Central memory CD8-positive, alpha-beta T cell (primary cell): Measurements from ENCODE around the gene CENPA.
"Not testable (repeated sequence)": the region's sequence is repeated elsewhere in the genome, so short reads cannot be mapped to it uniquely, and the experiment has no call there.

Experiments used
- ATAC-seq: fragments of 150-1000 bp; cut with Tn5 transposase; replicated peaks from 2 replicates; pipeline ENCODE4 v1.10.0; 2022; ENCODE audit warnings: mild to moderate bottlenecking, moderate FRiP score, moderate number of reproducible peaks; ENCODE audit not compliant: poor library complexity, severe bottlenecking; ENCODE audit errors: extremely low read depth
- DNase-seq, 2 donors: peaks; one replicate each; pipeline ENCODE4 v3.0.0; 2021; ENCODE audit warnings: low spot score in 2 of 2
- H3K27ac Mint-ChIP-seq: one replicate; pipeline ENCODE4 v1.8.0; 2022; ENCODE audit warnings: low read depth, mild to moderate bottlenecking, moderate library complexity, mixed read lengths
- H3K27me3 Mint-ChIP-seq: one replicate; pipeline ENCODE4 v1.8.0; 2022; ENCODE audit warnings: mixed read lengths
- H3K36me3 Mint-ChIP-seq: one replicate; pipeline ENCODE4 v1.8.0; 2022; ENCODE audit warnings: mild to moderate bottlenecking, moderate library complexity, mixed read lengths; ENCODE audit not compliant: insufficient read depth
- H3K4me1 Mint-ChIP-seq: one replicate; pipeline ENCODE4 v1.8.0; 2022; ENCODE audit warnings: mixed read lengths
- H3K4me3 Mint-ChIP-seq: one replicate; pipeline ENCODE4 v1.8.0; 2022; ENCODE audit warnings: mild to moderate bottlenecking, moderate library complexity, mixed read lengths
- H3K9me3 Mint-ChIP-seq: one replicate; pipeline ENCODE4 v1.8.0; 2022; ENCODE audit warnings: mixed read lengths

Gene CENPA

DNA sequence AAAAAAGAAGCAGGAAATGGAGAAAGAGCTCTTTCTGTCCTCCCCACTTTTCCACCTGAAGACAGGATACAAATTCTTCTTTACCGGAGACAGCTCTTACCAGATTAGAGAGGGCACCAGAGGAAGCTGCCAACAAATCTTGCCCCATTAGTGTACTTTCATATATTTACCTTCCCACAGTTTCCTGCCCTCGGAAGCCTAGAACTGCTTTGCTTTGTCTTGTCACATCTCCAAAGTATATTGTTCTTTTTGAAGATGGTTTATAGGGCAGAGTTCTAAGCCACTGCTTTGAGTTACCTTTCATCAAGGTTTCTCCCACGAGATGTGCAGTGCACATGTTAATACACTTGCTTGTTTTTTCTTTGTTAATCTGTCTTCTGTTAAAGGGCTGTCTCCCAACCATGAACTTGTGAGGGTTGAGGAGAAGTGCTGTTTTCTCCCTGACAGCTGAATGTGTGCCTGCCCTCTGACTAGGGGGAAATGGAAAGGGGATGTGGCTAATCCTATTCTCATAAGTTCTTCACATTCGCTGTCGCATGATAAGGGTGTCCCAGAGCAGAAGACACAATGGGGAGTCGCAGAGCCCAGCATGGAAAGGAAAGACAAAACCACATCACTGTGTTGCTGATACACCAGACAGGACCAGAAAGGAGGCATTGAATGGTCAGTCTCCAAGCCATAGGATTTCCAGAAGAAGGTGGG lies 24.2 kb downstream of the CENPA start:
- Mint-ChIP-seq H3K4me1 (peaks cover 9% of the 10 kb centered on the region), H3K36me3 (no peaks in the 10 kb centered on the region), H3K9me3 (no peaks in the 10 kb centered on the region), H3K27me3 (peaks cover 20% of the 10 kb centered on the region), H3K27ac (no peak overlapping the region), H3K4me3 (no peak overlapping the region)
- ATAC-seq: no peak
- DNase-seq: no peak

DNA sequence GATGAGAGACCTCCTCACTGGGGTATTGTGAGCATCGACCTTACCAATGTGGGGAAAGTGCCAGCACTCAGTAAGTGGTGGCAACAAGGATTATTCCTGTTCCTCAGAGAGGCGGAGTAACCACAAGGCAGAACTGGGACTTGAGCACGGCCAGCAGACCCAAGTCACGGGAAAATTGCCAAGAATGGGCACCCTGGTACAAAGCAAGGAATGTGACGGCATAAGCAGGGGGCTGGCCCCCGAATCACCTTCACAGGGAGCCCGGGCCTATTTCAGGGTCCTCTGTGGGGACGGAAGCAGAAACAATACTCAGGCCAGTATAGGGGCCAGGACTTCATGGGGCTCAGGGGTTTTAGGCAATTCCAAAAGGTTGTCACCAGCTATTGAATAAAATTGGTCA lies 25.4 kb downstream of the CENPA start:
- H3K4me1 Mint-ChIP-seq: peaks cover 14% of the 10 kb centered on the region
- peaks cover 25% of the 10 kb centered on the region for H3K27me3 Mint-ChIP-seq
- no peak overlapping the region for H3K4me3 Mint-ChIP-seq
- no peak for ATAC-seq
- no peak for DNase-seq
- H3K9me3 Mint-ChIP-seq: no peaks in the 10 kb centered on the region
- H3K27ac Mint-ChIP-seq: no peak overlapping the region
- no peaks in the 10 kb centered on the region for H3K36me3 Mint-ChIP-seq

DNA sequence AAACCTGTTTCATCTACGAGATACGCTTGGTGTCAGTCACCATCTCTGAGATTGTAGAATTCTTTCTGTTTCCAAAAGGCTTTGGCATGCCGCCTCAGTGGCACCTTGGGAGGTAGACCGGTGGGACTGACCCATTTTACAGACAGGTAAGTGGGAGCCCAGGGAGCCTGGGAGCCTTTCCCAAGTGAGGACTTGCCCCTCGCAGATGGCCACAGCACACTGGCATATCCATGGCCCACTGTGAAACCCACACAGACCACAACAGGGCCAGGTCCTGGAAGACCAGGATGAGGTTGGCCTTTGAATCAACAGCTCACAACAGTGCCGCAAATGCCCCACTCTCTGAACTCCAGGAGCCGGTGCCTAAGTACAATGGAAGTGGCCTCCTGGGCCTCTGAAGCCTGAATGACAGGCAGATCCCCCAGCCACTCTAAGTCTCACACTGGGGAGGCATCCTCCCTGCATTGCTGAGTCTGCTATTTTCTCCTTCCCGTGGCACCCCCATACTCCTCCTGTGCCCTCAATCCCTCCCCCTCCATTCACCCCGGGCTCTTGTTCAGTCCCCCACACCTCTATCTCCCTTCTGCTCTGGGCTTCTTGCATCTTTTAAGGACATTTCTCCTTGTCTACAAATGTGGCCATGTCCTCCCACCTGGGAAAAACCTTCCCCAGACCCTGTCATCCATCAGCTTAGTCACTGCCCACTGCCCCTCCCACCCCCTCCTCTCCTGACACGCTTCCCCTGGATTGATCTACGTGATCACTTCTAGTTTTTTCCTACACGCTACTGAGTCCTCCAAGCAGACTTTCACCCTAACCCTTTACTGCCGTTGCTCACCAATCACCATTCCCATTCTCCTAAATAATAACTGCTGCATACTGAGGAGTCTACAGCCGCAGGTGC lies 26.2 kb downstream of the CENPA start:
- Mint-ChIP-seq H3K27ac (no peak overlapping the region), H3K27me3 (peaks cover 33% of the 10 kb centered on the region), H3K4me1 (peaks cover 19% of the 10 kb centered on the region), H3K36me3 (no peaks in the 10 kb centered on the region), H3K9me3 (no peaks in the 10 kb centered on the region), H3K4me3 (no peak overlapping the region)
- ATAC-seq (no peak), DNase-seq (no peak)

GRCh38 chr2:26812731-26813130 lies 26.9 kb downstream of the CENPA start:
- peaks cover 19% of the 10 kb centered on the region for H3K4me1 Mint-ChIP-seq
- H3K9me3 Mint-ChIP-seq: no peaks in the 10 kb centered on the region
- DNase-seq (no peak), ATAC-seq (no peak)
- no peak overlapping the region for H3K4me3 Mint-ChIP-seq
- H3K36me3 Mint-ChIP-seq: no peaks in the 10 kb centered on the region
- H3K27ac Mint-ChIP-seq: no peak overlapping the region
- peaks cover 40% of the 10 kb centered on the region for H3K27me3 Mint-ChIP-seq

DNA sequence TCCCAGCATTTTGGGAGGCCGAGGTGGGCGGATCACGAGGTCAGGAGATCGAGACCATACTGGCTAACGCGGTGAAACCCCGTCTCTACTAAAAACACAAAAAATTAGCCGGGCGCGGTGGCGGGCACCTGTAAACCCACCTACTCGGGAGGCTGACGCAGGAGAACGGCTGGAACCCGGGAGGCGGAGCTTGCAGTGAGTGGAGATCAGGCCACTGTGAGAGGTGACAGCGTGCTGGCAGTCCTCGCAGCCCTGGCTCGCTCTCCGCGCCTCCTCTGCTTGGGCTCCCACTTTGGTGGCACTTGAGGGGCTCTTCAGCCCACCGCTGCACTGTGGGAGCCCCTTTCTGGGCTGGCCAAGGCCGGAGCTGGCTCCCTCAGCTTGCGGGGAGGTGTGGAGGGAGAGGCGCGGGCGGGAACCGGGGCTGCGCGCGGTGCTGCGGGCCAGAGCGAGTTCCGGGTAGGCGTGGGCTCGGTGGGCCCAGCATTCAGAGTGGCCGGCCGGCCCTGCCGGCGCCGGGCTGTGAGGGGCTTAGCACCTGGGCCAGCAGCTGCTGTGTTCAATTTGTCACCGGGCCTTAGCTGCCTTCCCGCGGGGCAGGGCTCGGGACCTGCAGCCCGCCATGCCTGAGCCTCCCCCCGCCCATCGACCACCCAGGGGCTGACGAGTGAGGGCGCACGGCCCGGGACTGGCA lies 28.4 kb downstream of the CENPA start:
- not testable (repeated sequence) for H3K27ac Mint-ChIP-seq, DNase-seq, H3K36me3 Mint-ChIP-seq, H3K9me3 Mint-ChIP-seq, ATAC-seq, H3K4me3 Mint-ChIP-seq
- Mint-ChIP-seq H3K27me3 (peaks cover 54% of the 10 kb centered on the region), H3K4me1 (peaks cover 19% of the 10 kb centered on the region)

DNA sequence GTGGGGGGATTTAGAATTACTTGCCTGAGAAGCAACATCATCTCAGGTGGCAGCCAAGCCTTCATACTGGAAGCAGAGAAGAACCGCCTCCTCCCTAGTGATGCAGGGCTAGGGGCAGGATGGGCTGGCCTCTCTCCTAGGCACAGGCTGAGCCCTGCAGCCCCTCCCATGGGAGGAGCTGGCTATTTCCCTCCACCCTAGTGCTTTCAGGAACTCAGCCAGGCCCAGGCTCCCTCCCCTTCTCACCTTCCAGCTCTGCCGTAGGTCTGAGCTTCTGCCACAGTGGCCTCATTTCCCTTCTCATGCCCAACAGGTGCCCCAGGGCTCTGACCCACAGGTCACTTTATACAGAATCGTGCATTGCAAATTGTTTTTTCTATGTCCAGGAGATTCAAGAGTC lies 31.0 kb downstream of the CENPA start:
- Mint-ChIP-seq H3K27ac (no peak overlapping the region), H3K27me3 (peaks cover 65% of the 10 kb centered on the region), H3K9me3 (no peaks in the 10 kb centered on the region), H3K4me3 (no peak overlapping the region), H3K36me3 (no peaks in the 10 kb centered on the region), H3K4me1 (peaks cover 12% of the 10 kb centered on the region)
- no peak for ATAC-seq
- DNase-seq: no peak

GRCh38 chr2:26818255-26818654 lies 32.4 kb downstream of the CENPA start:
- Mint-ChIP-seq H3K4me1 (peaks cover 12% of the 10 kb centered on the region), H3K9me3 (no peaks in the 10 kb centered on the region), H3K36me3 (no peaks in the 10 kb centered on the region), H3K27me3 (peaks cover 52% of the 10 kb centered on the region), H3K4me3 (no peak overlapping the region), H3K27ac (no peak overlapping the region)
- DNase-seq: no peak
- no peak for ATAC-seq

DNA sequence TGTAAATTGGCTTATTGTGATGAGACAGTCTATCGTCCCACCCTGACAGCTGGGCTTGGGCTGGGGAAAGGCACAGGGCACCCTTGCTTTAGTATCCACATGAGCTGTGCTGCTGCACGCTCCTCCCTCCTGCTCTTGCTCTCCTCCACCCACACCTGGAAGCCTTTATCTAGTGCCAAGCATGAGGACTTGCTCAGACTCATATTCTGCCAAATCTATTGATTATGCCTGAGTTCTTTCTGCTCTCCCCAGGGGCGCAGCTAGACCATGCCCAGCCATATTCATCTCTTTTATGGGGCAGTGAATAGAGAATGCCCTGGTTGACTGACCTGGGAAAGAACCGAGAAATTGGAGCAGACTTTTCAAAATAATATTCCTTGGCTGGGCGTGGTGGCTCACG lies 33.1 kb downstream of the CENPA start:
- H3K4me1 Mint-ChIP-seq: peaks cover 12% of the 10 kb centered on the region
- H3K27me3 Mint-ChIP-seq: peaks cover 45% of the 10 kb centered on the region
- ATAC-seq: no peak
- H3K9me3 Mint-ChIP-seq: no peaks in the 10 kb centered on the region
- H3K36me3 Mint-ChIP-seq: no peaks in the 10 kb centered on the region
- no peak overlapping the region for H3K27ac Mint-ChIP-seq
- DNase-seq: no peak
- no peak overlapping the region for H3K4me3 Mint-ChIP-seq

GRCh38 chr2:26820932-26821331 lies 35.1 kb downstream of the CENPA start:
- Mint-ChIP-seq H3K27ac (no peak overlapping the region), H3K4me3 (no peak overlapping the region), H3K27me3 (peaks cover 44% of the 10 kb centered on the region), H3K4me1 (peaks cover 7% of the 10 kb centered on the region), H3K36me3 (no peaks in the 10 kb centered on the region), H3K9me3 (no peaks in the 10 kb centered on the region)
- DNase-seq (no peak), ATAC-seq (no peak)

DNA sequence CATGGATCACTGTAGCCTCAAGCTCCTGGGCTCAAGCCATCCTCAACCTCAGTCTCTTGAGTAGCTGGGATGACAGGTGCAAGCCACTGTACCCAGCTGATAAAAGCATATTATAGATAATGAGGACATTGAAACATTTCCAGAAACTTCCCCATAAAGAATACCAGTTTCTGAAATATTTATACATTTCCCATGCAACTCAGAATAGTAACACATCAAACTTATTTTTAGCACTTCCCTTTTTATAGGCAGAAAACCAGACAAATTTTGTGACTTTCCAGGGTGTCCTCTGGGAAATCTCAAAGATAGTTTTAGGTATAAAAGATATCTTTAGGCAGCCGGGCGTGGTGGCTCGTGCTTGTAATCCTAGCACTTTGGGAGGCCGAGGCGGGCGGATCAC lies 37.0 kb downstream of the CENPA start:
- DNase-seq (no peak), ATAC-seq (no peak)
- Mint-ChIP-seq H3K27ac (no peak overlapping the region), H3K4me3 (no peak overlapping the region), H3K27me3 (peaks cover 38% of the 10 kb centered on the region), H3K36me3 (no peaks in the 10 kb centered on the region), H3K4me1 (no peaks in the 10 kb centered on the region), H3K9me3 (no peaks in the 10 kb centered on the region)

DNA sequence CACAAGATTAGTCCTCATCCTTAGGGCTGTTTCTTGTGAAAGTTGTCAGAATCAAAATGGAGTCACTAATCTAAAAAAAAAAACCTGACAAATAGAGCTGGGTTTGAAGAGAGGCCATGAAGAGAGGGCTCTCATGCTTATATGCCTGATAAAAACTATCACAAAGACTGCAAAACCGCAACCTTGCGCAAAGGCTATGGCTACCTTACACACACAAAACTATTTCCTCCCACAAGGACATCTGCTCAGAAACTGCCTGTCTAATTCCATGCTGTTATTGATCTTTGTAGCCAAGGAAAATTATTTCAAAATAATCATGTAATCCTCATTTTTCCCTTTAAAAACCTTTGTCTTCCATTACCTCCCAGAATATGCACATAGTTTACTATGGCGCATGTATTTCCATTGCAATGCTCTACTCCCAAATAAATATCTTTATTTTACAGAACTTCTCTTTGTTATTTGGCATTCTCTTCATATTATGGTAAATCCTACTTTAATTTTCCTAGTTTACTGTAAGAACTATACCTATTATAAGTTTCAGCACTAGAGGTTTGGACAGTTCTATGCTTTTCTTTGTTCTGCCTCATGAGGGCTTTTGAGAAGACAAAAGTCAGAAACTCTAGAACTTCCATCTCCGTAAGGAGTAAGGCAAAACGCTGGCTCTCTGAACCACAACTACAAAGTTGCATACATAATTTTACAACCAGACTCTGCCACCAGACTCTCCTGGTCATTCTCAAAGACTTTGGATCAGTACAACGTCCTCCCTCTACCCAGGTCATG lies 52.5 kb downstream of the CENPA start:
- H3K4me1 Mint-ChIP-seq: no peaks in the 10 kb centered on the region
- DNase-seq (no peak), ATAC-seq (no peak)
- H3K9me3 Mint-ChIP-seq: no peaks in the 10 kb centered on the region
- no peak overlapping the region for H3K27ac Mint-ChIP-seq
- peaks cover 2% of the 10 kb centered on the region for H3K36me3 Mint-ChIP-seq
- peaks cover 86% of the 10 kb centered on the region for H3K27me3 Mint-ChIP-seq
- no peak overlapping the region for H3K4me3 Mint-ChIP-seq

GRCh38 chr2:26840937-26841610 lies 55.2 kb downstream of the CENPA start:
- H3K9me3 Mint-ChIP-seq: no peaks in the 10 kb centered on the region
- H3K4me1 Mint-ChIP-seq: peaks cover 2% of the 10 kb centered on the region
- no peak overlapping the region for H3K27ac Mint-ChIP-seq
- ATAC-seq (no peak), DNase-seq (no peak)
- no peak overlapping the region for H3K4me3 Mint-ChIP-seq
- peaks cover 2% of the 10 kb centered on the region for H3K36me3 Mint-ChIP-seq
- H3K27me3 Mint-ChIP-seq: peaks cover 85% of the 10 kb centered on the region
